CD4-positive, alpha-beta T cell (primary cell): ENCODE data around the gene UNC5CL. TPM values are rescaled to one million over a fixed set of nuclear protein-coding genes. Genes with fewer than 3 reads are reported as not detected.

Source experiments
- ATAC-seq: fragments of 200-7000 bp; cut with Tn5 transposase; one replicate; pipeline ENCODE4 v1.10.0; 2022; ENCODE audit warnings: mild to moderate bottlenecking; ENCODE audit not compliant: poor library complexity
- CTCF ChIA-PET: fragments of 350-600 bp; sonication (Branson Sonifier 250); formaldehyde crosslinking; loops from one replicate; lab custom pipeline; 2021; ENCODE audit warnings: antibody characterized with exemption, inconsistent platforms; lab: Charles Lee
- POLR2A ChIA-PET: fragments of 350-600 bp; sonication (Branson Sonifier 250); formaldehyde crosslinking; loops from one replicate; lab custom pipeline; 2021; ENCODE audit warnings: antibody characterized with exemption, inconsistent platforms; lab: Charles Lee
- DNase-seq, 14 experiments: peaks; one replicate each; pipeline ENCODE4 v3.0.0-alpha.2; 2013 to 2020; ENCODE audit warnings: mixed read lengths in 2 of 14
- H3K27ac ChIP-seq, 2 donors: one replicate each; pipeline versions ENCODE4 v1.5.1 to v1.7.0; 2013; ENCODE audit warnings: low read length in 2 of 2, low read depth in 1 of 2, mild to moderate bottlenecking in 1 of 2
- H3K27me3 ChIP-seq, 2 experiments: 1 replicate in 1 of 2; 2 replicates in 1 of 2; pipeline versions ENCODE4 v1.6.1 to v1.7.0; 2013; ENCODE audit warnings: low read length in 2 of 2, control low read depth in 1 of 2, mild to moderate bottlenecking in 1 of 2, moderate library complexity in 1 of 2; ENCODE audit not compliant: insufficient read depth in 2 of 2, control insufficient read depth in 1 of 2
- H3K36me3 ChIP-seq: one replicate; pipeline ENCODE4 v1.6.1; 2013; ENCODE audit warnings: low read length, control low read depth; ENCODE audit not compliant: insufficient read depth
- H3K4me1 ChIP-seq: one replicate; pipeline ENCODE4 v1.6.1; 2013; ENCODE audit warnings: low read length, control low read depth; ENCODE audit not compliant: insufficient read depth
- H3K4me3 ChIP-seq: one replicate; pipeline ENCODE4 v1.5.1; 2013; ENCODE audit warnings: mild to moderate bottlenecking, low read length, moderate library complexity
- H3K9me3 ChIP-seq, 2 experiments: 1 replicate in 1 of 2; 2 replicates in 1 of 2; pipeline versions ENCODE4 v1.6.1 to v1.7.0; 2013; ENCODE audit warnings: low read length in 2 of 2, mild to moderate bottlenecking in 2 of 2, control low read depth in 1 of 2, moderate library complexity in 1 of 2; ENCODE audit not compliant: control insufficient read depth in 1 of 2, insufficient read depth in 1 of 2
- H3K27ac Mint-ChIP-seq: one replicate; pipeline ENCODE4 v1.8.0; 2020; ENCODE audit warnings: mixed read lengths
- H3K27me3 Mint-ChIP-seq: one replicate; pipeline ENCODE4 v1.8.0; 2021; ENCODE audit warnings: mixed read lengths
- H3K36me3 Mint-ChIP-seq: one replicate; pipeline ENCODE4 v1.8.0; 2021; ENCODE audit warnings: low read depth, mixed read lengths
- H3K4me1 Mint-ChIP-seq: one replicate; pipeline ENCODE4 v1.8.0; 2021; ENCODE audit warnings: low read depth, mixed read lengths
- H3K4me3 Mint-ChIP-seq: one replicate; pipeline ENCODE4 v1.8.0; 2020; ENCODE audit warnings: mild to moderate bottlenecking, mixed read lengths
- H3K9me3 Mint-ChIP-seq: one replicate; pipeline ENCODE4 v1.8.0; 2020; ENCODE audit warnings: mixed read lengths
- CTCF ChIP-seq: fragments of 200-600 bp; IDR thresholded peaks from one replicate; pipeline ENCODE4 v1.8.0; 2022; ENCODE audit warnings: antibody characterized with exemption, mild to moderate bottlenecking
- intact Hi-C, 2 experiments: fragments of 100-400 bp; cut with DNase I in 1 of 2; cut with micrococcal nuclease in 1 of 2; formaldehyde crosslinking; loops; one replicate each; pipeline versions ENCODE4 v1.15.1 to v1.9.0; 2023 to 2025; cut with DNase I, micrococcal nuclease
- polyA plus RNA-seq, 2 donors: library from polyadenylated mRNA; unstranded; fragments of 120-200 nt; gene quantifications; one replicate each; pipeline ENCODE4 v1.2.1, GENCODE V29; 2013
- total RNA-seq, 174 experiments: library from RNA in 2 of 174; stranded (reverse) in 2 of 174; gene quantifications; one replicate each; pipeline ENCODE4 v1.2.3 and lab custom pipeline; 2021 to 2026

UNC5CL gene
- 1 to 10 TPM; 2.5 to 2.9 TPM for total RNA-seq
- polyA plus RNA-seq (2013, experiment 1 of 2) = 3.2 TPM
- 4.6 TPM for polyA plus RNA-seq (2013, experiment 2 of 2)
- 0.65 to 12.6 (median 3.3) reads per million in 172 experiments for total RNA-seq (lab: John Stamatoyannopoulos, UW)

- Mint-ChIP-seq H3K27ac (no peak within 1 kb of the TSS), H3K4me3 (no peak within 1 kb of the TSS), H3K27me3 (no peaks in the 10 kb centered on the region), H3K4me1 (peaks cover 6% of the 10 kb centered on the region), H3K36me3 (peaks cover 4% of the 10 kb centered on the region), H3K9me3 (no peaks in the 10 kb centered on the region)
- POLR2A ChIA-PET = interaction anchor here (0.9 kb wide), 1 partner anchor 11 kb away, joined by 3 read pairs; no protein-coding TSS in a partner anchor
- intact Hi-C loops = loop anchor here (1.0 to 10.0 kb wide), 2 partner anchors 33 to 1175 kb away; no protein-coding TSS in a partner anchor
- Histone ChIP-seq H3K4me1 (no peaks in the 10 kb centered on the region), H3K4me3 (no peak within 1 kb of the TSS), H3K27ac (no peak within 1 kb of the TSS), H3K27me3 (no peaks in the 10 kb centered on the region), H3K36me3 (no peaks in the 10 kb centered on the region), H3K9me3 (no peaks in the 10 kb centered on the region)
- ATAC-seq = peak; percentile 74
- peak; percentile 30 to 70 (median 50) for DNase-seq
- CTCF ChIA-PET = interaction anchor here (0.9 kb wide), 1 partner anchor 11 kb away, joined by 5 read pairs; no protein-coding TSS in a partner anchor
- TF ChIP-seq CTCF = peak; percentile 71
Observed at GRCh38 chr6:41039060-41039998, at the start of gene UNC5CL. Gene UNC5CL (minus strand): TSS chr6:41039221. CDS start chr6:41035074, 4,147 bp downstream.

GRCh38 chr6:41088451-41088850 lies 49.4 kb upstream of the UNC5CL start:
- Mint-ChIP-seq H3K27me3 (no peaks in the 10 kb centered on the region), H3K4me1 (peaks cover 15% of the 10 kb centered on the region), H3K27ac (no peak overlapping the region), H3K9me3 (no peaks in the 10 kb centered on the region), H3K36me3 (peaks cover 93% of the 10 kb centered on the region), H3K4me3 (no peak overlapping the region)
- Histone ChIP-seq H3K4me1 (no peaks in the 10 kb centered on the region), H3K27ac (no peak overlapping the region), H3K36me3 (peaks cover 83% of the 10 kb centered on the region), H3K4me3 (no peak overlapping the region), H3K27me3 (no peaks in the 10 kb centered on the region), H3K9me3 (no peaks in the 10 kb centered on the region)
- ATAC-seq (no peak), DNase-seq (no peak)
- CTCF ChIA-PET = interaction anchor here (0.7 kb wide), 1 partner anchor 16 kb away, joined by 4 read pairs; the partner anchor contains the start of gene NFYA
- POLR2A ChIA-PET = no interaction called here
- intact Hi-C loops = no loop called here
- no peak for TF ChIP-seq CTCF

- H3K27me3 Mint-ChIP-seq = no peaks in the 10 kb centered on the region
- Histone ChIP-seq H3K27me3 (no peaks in the 10 kb centered on the region), H3K9me3 (no peaks in the 10 kb centered on the region), H3K4me1 (peaks cover 8% of the 10 kb centered on the region), H3K27ac (no peak overlapping the region), H3K4me3 (no peak overlapping the region), H3K36me3 (peaks cover 69% of the 10 kb centered on the region)
- H3K36me3 Mint-ChIP-seq = peaks cover 97% of the 10 kb centered on the region
- CTCF ChIA-PET = no interaction called here
- intact Hi-C loops = no loop called here
- no peak overlapping the region for H3K4me3 Mint-ChIP-seq
- DNase-seq (no peak), ATAC-seq (no peak)
- no peak for TF ChIP-seq CTCF
- H3K9me3 Mint-ChIP-seq = no peaks in the 10 kb centered on the region
- POLR2A ChIA-PET = no interaction called here
- H3K4me1 Mint-ChIP-seq = peaks cover 47% of the 10 kb centered on the region
- H3K27ac Mint-ChIP-seq = no peak overlapping the region
Observed at GRCh38 chr6:41085182-41085581, 46.2 kb upstream of the UNC5CL start.
